SKM-1 treated with dmso at 0.1 percent for 144 hours (cell line): ENCODE results near the gene ANTXRL.
"Not testable (repeated sequence)": the region's sequence is repeated elsewhere in the genome, so short reads cannot be mapped to it uniquely, and the experiment has no call there.

ENCODE experiments used
- DNase-seq: peaks from one replicate; lab custom pipeline; 2025; ENCODE audit not compliant: unreplicated experiment; lab: John Stamatoyannopoulos, UW

ANTXRL gene

DNA sequence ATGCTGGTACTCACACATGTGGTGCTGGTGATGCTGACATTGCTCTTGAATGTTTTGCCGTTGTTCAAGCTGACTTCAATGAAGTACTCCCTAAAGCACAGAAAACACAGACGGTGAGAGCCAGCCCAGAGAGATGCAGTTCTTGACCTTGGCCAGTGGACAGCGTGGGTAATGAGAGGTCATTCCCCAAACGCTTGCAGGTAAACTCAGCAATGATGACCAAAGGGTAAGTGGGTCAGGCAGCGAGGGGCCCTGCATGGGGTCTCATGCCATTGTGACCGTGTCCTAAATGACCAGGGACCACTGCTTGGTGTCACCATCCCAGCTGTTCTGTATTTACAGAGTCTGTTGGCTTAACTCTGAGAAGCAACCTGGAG lies 32.8 kb upstream of the ANTXRL start:
- DNase-seq: no peak

DNA sequence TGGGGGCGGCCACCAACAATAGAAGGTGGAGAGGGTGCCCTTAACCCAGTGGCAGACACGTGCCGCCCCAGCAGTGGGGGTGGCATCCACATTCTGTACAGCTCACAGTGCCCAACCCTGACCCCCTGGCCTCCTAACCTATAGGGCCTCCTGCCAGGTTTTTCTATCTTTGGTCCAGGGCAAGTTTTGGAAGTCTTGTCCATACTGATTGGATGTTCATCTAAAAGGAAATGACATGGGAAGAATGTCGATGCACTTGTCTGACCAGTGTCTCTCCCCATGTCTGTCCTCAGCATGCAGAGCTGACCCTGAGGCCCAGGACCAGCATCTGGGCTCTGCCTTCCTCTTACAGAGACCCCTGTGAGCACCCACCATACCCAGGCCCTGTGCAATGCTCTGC lies 32.3 kb upstream of the ANTXRL start:
- no peak for DNase-seq

DNA sequence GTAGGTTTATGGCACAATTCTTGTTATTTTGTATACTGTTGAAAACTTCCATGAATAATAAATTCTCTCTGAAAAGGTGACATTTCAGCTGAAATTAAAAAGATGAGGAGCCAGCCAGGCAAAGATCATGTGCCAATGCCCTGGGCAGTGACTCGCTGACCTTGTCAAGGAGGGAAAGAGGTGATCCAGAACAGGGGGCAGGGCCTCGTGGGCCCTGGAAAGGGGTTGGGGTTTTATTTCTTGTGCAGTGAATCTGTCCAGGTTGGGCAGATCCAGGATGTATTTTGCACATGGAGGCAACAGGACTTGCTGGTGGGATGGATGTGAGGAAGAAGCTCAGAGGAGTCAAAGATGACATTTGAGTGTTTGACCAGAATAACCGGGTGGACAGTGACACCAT lies 31.6 kb upstream of the ANTXRL start:
- DNase-seq: not testable (repeated sequence)

DNA sequence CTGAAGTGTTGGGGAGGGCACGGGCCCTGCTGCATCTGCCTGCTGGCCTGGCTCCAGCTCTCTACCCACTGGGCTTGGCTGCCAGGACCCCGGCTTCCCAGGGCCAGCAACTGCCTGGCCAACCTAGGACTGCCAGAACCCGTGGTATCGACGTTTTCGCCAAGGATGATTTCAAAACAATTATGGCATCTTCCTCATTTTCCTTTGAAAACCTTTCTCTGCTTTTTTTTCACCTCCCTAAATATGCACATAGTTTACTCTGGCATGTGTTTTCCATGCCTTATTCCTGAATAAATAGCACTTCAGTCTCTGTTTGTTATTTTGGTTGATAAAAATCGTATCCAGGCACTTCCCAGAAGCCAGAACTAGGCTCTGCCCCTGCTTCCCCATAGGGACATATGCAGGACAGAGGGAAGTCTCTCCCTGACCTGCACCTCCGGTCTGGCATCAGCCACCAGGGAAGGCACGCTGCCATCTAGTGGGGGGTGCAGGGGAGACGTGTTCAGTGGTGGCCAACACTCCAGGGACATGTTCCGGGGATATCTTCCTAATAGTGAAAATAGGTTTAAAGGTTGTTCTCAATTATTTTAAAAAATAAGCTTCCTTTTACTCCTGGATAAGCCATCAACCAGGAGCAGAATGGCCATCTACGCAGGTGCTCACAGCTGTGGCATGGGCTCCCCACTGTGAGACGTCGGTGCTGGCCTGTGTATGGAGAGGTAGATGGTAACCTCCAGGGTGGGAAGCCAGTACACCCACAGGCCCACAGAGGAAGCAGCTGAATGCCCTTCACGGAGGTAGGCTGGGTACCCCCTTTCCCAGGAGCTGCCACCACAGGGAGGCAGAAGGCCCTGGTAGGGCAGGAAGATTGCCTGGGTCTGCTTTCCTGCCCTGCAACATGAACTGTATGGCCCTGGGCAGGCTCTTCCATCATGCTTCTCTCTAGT lies 30.7 kb upstream of the ANTXRL start:
- peak; percentile 61 for DNase-seq

DNA sequence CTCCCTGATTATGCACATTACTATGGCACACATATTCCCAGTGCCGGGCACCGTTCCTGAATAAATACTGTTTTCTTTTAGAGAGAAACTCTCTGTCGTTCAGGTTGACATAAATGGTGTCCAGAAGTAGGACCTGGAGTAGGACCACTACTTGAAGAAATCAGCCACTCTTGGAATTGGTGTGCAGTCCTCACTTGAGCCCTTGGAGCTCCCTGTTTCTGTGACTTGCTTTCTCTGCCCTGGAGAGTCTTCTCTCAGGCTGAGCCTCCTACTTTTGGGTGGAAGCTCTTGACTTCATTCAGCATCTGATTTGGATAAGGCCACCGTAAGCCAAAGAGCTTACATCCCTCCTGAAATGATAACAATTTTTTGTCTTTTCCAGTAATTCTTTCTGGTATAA lies 29.7 kb upstream of the ANTXRL start:
- no peak for DNase-seq

DNA sequence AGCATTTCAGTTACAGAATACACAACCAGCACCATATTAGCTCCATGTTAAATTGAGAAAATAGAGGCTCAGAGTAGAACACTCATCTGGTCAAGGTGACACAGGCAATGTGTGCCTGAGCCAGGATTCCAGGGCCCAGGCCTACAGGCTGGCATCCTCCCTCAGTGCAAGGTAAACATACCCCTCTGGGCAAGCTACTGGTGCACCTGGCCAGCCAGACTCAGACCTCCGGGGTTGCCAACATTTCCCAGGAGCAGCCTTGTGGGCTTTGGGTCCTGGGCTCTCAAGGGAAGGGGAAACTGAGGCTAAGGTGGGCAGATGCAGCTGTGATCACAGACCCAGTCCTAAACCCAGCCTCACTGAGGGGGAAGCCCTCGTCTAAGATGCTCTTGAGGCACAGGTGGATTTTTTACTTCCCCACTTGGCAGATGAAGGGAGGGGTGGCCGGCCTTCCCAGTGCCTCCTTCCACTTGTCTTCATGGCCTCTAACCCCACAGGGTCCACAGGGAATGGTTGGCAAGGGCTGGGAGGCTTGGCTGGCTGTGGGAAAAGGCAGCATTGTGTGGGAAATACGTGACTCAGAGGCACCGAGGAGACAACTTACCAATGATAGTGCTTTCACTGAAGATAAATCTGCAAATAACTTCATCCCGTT lies 23.8 kb upstream of the ANTXRL start:
- DNase-seq: not testable (repeated sequence)

DNA sequence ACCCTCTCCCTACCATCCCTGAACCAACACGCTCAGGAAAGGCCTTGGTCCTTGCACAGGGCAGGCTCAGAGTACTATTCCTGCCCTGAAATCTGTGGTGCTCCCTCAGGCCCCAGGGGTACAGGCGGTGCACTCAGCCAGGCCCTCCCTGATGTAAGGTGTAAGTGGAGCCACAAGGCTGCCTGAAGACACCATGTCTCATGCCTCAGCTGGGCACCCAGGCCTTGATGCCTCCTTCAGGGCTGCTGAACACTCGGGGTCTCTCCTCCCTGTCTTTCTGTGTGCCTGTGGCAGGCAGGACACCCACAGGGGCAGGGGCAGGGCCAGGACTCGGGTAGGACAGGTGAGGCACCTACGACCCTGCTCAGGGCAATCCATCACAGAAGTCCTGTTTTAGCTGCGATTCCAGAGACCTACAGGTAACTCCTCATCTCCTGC lies 22.9 kb upstream of the ANTXRL start:
- DNase-seq: no peak

DNA sequence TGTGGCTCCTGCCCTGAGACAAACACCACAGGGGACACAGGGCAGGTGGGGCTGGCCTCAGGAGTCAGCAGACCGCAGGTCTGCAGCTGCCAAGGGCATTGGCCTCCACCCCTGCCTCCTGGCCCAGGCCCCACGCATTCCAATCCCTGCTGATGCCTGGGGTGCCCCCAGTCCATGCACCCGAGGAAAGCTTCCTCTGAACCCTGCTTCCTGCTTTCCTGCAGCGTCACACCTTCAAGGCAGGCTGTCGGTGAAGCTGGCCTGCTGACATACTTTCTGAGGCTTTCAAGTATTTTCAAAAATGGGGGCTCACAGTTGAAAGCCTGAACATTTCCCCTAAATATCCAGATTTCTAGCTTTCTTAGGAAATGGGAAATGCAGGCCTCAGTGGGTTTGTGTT lies 22.5 kb upstream of the ANTXRL start:
- no peak for DNase-seq

DNA sequence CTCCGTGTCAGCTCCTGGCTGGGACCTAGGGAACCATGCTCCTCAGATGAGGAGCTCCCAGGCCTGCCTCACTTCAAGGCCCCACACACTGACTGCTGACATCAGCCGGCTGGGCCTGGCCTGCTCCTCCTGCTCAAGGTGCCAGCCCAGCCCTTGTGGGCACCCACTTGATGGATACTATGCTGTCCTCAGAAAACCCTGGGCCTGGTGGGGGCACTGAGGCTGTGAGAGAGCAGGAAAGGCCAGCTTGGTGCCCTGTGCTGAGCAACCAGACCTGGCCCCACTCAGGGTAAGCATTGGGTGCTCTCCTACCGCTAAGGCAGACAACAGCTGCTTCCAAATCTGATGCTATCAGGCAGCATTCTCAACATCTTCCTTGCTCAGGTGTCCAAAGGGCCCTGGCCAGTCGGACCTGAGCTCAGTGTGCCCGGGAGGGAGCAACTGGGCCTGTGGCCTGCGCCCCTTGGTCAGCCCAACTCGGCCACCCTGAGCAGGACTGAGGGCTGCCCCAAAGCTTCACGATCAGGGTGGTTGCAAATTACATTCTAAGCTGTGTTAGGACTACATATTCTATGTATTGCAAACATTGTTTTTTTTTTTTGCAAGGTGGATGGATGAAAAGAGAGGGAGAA lies 21.9 kb upstream of the ANTXRL start:
- DNase-seq: no peak

DNA sequence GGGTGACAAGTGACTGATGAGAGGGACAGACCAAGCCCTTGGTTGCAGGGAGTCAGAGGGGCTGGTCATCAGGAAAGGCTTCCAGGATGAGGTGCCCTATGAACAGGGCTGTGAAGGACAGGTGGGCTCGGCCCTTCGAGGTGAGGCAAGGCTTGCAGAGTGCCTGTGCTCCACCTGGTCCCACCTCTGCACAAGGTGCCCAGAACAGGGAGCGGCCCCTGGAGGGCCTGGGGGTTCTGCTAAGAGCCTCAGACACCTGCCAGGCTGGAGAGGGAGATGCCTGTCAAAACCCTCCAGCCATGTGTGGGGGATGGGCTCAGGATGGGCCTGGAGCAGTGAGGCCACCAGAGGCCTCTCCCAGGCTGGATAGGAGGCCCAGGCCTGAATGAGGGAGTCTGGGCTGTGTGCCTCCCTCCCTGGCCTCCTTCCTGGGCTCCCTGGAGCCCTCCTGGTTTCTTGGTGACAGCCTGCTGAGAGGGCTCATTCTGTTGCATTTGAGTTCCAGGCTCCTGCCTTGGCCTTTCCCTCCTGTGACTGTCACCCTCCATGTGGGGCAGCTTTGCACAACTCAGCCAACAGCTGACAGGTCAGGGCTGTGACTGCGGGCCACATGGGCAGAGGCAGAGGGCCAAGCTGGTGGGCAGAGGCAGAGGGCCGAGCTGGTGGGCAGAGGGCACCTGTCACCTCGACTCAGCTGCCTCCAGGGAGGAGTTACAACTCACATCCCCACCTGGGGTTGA lies 21.1 kb upstream of the ANTXRL start:
- not testable (repeated sequence) for DNase-seq

DNA sequence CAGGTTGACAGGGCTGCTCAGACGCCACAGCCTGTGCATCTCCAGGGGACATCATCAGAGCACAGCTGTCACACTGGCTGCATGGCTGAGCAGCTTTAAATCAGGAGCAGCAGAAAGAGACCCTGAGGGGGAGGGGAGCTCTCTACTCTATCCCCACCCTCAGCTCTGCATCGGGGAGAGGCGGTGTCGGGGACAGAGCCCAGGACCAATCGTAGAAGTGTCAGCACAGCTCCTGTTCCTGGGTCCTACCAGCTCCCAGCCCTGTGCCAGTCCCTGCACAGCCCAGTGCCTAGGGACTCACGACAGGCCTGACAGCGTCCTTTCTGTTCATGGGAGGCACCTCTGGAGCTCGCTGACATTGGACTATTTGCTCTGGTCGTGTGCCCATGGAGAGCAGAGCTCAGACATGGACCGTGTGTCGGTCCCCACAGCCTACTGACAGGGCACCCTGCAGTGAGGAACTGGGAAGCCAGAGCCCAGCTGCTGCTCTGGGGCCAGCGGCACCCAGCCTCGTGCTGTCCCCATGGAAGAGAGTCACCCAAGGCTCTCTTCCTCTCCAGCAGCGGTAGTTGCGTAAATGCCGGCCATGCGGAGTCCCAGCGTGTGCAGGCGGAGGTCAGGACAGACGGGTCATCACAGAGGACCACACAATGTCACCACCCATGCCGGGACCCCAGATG lies 20.4 kb upstream of the ANTXRL start:
- no peak for DNase-seq

DNA sequence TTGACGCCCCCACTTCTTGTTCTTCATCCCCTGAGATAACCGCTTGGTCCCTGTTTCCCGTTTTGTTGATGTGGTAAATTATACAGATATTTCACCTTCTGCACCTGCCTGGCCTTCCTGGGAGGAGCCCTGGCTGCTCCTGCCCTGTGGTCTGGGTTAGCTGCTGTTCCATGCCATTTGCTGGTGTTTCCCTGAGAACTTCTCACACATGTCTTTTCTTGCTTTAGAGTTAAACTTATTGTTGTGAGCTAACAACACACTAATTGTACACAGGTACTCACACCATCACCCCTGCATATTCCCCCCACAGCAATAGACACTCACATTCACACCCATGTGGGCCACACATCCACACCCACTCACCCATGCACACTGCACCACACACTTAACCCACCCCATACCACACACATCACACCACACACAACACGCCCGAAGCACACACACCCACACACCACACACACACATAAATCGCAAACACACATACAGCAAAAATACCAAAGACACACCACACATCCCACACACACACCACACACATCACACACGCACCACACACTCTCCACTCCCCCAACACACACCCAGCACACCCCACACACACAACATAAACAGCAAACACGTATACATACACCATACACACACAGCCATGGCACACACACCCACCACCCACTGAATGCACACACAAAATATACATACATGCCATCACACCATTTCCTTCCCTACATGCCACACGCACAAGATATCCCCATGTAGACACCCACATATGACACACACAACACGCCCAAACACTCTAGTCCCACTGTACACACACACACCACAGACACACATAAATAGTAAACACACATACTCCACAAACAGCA lies 19.4 kb upstream of the ANTXRL start:
- no peak for DNase-seq

DNA sequence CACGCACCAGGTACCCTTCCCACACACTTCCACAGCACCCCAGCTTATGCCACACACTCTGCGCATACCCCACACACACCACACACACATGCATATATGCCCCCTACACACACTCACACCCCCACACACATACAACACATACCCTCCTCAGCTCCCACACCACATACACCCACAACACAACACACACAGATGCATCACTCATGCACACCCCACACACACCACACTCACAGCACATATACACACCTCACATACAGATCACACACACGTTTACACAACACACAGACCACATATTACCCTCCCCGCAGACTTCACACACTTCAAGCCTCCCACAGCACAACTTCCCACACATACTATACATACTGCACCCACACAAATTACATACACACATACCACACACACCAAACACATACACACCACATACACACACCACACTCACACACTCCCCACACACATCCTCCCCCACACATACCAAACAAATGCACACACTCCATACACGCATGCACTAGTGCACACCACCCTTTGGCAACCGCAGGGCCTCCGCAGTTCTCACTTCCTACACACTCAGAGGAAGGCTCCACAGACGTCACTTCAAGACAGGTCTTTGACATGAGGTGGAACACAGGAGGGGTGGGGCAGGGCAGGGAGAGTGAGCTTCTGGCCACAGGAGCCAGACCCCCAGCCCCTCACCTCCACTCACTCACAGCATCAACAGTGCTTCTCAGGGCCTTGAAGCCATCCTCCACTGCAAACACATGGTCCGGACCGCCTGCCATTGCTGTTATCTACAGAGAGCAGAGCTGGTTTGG lies 18.5 kb upstream of the ANTXRL start:
- DNase-seq: no peak

DNA sequence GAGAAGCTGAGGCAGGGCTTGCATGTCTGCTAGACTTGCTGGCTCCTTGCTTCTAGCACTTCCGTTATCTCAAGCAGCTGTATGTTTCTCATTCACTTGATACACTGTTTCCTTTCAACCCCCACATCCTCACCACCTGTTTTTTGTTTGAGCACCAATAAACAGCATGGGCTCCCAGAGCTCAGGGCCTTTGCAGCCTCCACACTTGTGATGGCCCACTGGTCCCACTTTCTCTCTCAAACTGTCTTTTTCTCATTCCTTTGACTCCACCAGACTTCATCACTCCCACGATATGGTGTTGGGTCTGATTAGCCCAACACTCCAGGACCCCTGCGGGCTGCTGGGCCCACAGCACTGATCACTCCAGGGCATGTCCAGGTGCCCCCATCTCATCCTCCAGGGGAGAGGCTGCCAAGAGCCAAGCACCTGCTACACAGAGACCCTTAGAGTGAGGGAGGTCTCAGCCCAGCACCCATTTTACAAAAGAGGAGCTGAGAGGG lies 17.2 kb upstream of the ANTXRL start:
- DNase-seq: not testable (repeated sequence)

DNA sequence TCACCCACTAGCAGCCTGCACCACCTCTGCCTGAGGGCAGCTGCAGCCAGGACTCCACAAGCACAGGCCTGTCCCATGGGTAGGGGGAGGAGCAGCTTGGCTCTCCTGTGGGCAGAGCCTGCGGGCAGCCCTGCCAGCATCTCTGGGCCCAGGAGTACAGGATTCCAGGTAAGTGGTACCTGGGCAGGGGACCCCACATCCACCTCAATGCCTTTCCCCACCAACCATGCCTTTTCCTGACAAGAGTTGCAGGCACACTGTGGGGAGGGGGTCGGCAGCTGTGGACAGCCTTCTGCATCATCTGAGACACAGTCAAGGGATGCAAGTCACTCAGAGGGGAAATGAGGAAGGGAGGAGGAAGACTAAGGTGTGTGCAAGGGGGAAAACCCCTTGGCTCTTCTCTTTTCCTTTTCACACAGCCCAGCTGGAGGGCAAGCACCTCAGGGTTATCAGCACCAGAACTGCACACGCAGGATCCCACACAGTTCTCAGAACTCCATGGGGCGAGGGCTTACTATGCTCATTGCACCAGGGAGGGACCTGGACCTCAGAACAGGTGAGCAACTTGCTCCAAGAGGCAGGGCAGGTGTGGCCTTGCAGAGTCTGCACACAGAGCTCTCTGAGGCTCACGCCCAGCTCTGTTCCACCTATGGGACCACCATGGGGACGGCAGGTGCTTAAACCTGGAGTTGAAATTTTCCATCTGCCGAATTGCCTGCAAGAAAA lies 16.5 kb upstream of the ANTXRL start:
- no peak for DNase-seq

DNA sequence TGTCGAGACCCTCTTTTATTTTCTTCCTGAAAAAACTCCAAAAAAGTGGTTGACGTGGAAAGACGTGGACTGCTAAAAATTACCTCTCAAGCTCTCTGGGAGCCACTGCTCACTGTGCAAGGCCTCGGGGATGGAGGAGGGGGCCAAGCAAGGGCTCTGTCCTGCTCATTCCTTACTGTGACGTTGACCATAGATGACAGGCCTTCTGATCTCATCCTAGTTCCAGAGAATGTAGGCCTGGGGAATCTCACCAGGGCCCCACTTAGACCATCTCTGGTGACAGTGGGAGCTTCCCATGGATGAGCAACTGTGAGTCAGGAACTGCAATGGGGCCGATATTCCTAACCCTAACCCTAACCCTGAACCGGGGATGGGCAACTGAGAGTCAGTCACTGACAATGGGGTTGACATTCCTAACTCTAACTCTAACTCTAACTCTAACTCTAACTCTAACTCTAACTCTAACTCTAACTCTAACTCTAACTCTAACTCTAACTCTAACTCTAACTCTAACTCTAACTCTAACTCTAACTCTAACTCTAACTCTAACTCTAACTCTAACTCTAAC lies 15.8 kb upstream of the ANTXRL start:
- DNase-seq: not testable (repeated sequence)

DNA sequence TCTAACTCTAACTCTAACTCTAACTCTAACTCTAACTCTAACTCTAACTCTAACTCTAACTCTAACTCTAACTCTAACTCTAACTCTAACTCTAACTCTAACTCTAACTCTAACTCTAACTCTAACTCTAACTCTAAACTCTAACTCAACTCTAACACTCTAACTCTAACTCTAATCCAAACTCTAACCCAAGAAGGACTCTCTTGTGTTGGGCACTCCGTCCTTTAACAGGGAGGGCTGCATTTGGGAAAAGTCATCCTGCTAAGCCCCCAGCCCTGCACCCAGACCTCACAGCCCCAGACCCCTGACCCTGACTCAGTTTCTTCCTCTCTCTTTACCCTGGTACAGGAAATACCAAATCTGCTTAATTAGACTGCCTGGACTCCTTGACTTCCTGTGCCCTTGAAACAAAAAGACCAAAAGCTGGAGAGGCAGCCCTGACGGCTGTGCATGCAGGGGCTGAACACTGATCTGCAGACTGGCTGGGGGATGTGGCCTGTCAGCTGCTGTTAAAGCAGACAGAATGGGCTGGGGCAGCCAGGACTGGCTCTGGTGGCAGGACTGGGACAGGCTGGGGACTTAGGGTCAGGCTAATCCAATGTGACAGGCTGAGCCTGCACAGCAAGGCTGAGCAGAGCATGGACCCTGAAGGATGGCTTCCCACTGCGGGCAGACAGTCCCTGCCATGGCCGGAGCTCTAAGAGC lies 14.8 kb upstream of the ANTXRL start:
- not testable (repeated sequence) for DNase-seq
